Nephron progenitor cell (in vitro differentiated cells): ENCODE results near the gene CDC40.

Source experiments
- DNase-seq: peaks from one replicate; pipeline ENCODE4 v3.0.0; 2021
- H3K27ac Mint-ChIP-seq: 2 replicates; pipeline ENCODE4 v1.8.0; 2021; ENCODE audit warnings: mild to moderate bottlenecking, moderate library complexity, mixed read lengths
- H3K27me3 Mint-ChIP-seq: 2 replicates; pipeline ENCODE4 v1.8.0; 2021; ENCODE audit warnings: mild to moderate bottlenecking, low read depth, mixed read lengths; ENCODE audit not compliant: poor library complexity
- H3K36me3 Mint-ChIP-seq: 2 replicates; pipeline ENCODE4 v1.8.0; 2021; ENCODE audit warnings: low read depth, mixed read lengths
- H3K4me1 Mint-ChIP-seq: 2 replicates; pipeline ENCODE4 v1.8.0; 2021; ENCODE audit warnings: mixed read lengths
- H3K4me3 Mint-ChIP-seq: 2 replicates; pipeline ENCODE4 v1.8.0; 2021; ENCODE audit warnings: mild to moderate bottlenecking, moderate library complexity, mixed read lengths
- H3K9me3 Mint-ChIP-seq: 2 replicates; pipeline ENCODE4 v1.8.0; 2021; ENCODE audit warnings: mild to moderate bottlenecking, moderate library complexity, mixed read lengths
- TF ChIP-seq, protein P1 (sequence below): fragments of 200-600 bp; sonication (generic); IDR thresholded peaks from 2 replicates; pipeline ENCODE4 v1.5.0; 2021; ENCODE audit warnings: antibody characterized with exemption

Gene CDC40

DNA sequence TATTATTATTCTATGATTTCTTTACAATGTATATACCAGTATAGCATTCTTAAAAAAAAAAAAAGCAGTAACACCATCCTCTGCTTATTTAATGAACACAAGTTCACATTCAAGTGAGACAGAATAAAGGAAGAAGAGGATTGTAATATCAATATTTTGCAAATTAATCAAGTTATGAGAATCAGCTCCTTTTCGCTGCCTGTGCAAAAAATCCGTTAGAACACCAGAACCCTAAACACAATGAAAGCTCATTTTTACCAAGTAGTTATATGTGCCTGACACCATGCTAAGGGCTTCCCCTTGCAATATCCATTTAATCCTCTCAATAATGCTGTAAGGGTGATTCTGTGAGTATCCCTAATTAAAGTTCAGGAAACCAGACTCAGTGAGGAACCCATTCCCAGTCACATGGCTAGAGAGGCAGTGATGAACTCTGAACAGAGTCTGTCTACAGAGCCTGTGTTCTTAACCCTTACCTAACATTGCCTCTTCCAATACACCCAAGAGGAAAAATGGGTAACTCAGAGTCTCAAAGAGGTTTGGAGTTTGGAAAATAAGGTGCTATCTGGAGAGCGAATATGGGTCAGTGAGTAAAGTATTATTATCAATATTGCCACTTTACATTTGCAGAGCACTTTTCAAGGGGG is 66.8 kb downstream of the CDC40 start:
- Mint-ChIP-seq H3K27ac (no peak overlapping the region), H3K4me3 (no peak overlapping the region), H3K9me3 (no peaks in the 10 kb centered on the region), H3K36me3 (peaks cover 25% of the 10 kb centered on the region), H3K4me1 (peaks cover 7% of the 10 kb centered on the region), H3K27me3 (peaks cover 6% of the 10 kb centered on the region)
- TF ChIP-seq, protein P1, sequence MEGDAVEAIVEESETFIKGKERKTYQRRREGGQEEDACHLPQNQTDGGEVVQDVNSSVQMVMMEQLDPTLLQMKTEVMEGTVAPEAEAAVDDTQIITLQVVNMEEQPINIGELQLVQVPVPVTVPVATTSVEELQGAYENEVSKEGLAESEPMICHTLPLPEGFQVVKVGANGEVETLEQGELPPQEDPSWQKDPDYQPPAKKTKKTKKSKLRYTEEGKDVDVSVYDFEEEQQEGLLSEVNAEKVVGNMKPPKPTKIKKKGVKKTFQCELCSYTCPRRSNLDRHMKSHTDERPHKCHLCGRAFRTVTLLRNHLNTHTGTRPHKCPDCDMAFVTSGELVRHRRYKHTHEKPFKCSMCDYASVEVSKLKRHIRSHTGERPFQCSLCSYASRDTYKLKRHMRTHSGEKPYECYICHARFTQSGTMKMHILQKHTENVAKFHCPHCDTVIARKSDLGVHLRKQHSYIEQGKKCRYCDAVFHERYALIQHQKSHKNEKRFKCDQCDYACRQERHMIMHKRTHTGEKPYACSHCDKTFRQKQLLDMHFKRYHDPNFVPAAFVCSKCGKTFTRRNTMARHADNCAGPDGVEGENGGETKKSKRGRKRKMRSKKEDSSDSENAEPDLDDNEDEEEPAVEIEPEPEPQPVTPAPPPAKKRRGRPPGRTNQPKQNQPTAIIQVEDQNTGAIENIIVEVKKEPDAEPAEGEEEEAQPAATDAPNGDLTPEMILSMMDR, result no peak
- DNase-seq, result no peak

DNA sequence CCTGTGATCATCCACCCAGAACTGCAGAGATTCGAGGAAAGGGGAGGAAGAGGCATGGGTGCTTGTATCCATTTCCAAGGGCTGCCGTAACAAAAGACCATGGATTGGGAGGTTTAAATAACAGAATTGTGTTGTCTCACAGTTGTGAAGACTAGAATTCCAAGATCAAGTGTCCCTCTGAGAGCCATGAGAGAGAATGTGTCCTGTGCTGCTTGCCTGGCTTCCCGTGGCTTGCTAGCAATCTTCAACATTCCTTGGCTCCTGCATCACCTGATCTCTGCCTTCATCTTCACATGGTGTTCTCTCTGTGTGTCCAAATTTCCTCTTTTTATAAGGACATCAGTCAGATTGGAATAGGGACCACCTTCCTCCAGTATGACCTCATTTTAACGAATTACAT is 69.8 kb downstream of the CDC40 start:
- no peaks in the 10 kb centered on the region for H3K9me3 Mint-ChIP-seq
- H3K27me3 Mint-ChIP-seq, result peaks cover 9% of the 10 kb centered on the region
- peaks cover 2% of the 10 kb centered on the region for H3K36me3 Mint-ChIP-seq
- H3K4me1 Mint-ChIP-seq, result peaks cover 7% of the 10 kb centered on the region
- DNase-seq, result no peak
- no peak overlapping the region for H3K4me3 Mint-ChIP-seq
- TF ChIP-seq, protein P1, result no peak
- H3K27ac Mint-ChIP-seq, result no peak overlapping the region

DNA sequence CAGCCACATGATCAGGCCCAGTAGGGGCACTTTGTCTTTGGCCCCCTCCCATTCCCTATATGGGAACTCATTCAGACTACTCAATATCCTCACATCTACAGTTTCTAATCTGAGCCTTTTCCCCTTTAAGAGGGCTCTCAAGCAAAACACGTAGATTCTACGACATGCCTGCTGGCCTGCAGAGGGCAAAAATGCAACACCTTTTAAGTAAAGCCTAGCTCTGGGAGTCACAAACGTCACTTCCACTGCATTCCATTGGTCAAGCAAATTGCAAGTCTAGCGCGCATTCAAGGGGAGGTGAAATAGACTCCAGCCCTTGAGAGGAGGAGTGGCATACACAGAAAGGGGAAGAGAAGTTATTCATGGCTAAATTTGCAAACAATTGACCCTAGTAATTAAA is 70.6 kb downstream of the CDC40 start:
- no peak for DNase-seq
- Mint-ChIP-seq H3K9me3 (no peaks in the 10 kb centered on the region), H3K27me3 (peaks cover 10% of the 10 kb centered on the region), H3K4me3 (no peak overlapping the region), H3K27ac (no peak overlapping the region), H3K4me1 (peaks cover 7% of the 10 kb centered on the region), H3K36me3 (no peaks in the 10 kb centered on the region)
- TF ChIP-seq, protein P1, result no peak

DNA sequence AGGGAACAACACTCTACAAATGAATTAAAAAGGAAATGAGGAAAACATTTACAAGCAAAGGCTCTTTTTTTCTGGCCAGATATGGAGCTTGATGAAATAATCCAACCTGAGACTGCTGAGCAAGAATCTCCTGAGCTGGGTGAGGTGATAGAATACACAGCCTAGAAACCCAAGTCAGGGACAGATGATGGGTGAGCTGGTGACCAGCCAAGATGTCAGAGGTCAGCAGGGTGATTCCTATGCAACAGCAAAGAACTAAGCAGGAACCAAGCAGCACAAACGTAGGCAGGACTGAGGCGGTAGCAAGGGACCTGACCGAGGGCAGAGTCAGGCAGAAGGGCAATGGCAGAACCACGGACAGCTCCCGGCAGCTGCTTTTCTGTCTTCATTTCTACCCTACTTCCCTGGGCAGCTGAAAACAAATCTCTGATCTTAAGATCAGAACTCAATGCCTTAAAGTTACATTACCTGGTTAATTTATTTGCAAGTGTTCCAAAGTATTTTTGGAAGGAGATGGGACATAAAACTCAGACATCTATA is 75.1 kb downstream of the CDC40 start:
- DNase-seq, result peak; percentile 78
- Mint-ChIP-seq H3K4me3 (no peak overlapping the region), H3K27me3 (peaks cover 14% of the 10 kb centered on the region), H3K9me3 (peaks cover 20% of the 10 kb centered on the region), H3K4me1 (peaks cover 2% of the 10 kb centered on the region), H3K27ac (no peak overlapping the region), H3K36me3 (peaks cover 4% of the 10 kb centered on the region)
- TF ChIP-seq, protein P1, result no peak

DNA sequence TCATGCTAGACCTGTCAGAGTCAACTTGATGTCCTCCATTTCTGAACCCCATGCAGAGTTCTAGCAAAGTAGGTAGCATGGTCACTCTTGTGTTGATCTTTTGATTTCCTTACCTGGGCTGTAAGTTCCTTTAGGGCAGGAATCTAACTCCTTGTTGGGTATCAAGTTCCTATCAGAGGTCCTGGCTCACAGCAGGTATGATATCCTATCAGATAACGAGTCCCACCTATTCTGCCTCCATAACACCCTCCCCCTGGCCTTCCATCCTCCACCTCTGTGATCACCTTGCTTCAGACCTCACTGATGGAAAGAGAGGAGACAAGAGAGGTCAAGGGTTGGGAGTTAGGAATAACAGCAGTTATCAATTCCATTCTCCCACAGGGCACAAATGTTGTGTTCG is 76.1 kb downstream of the CDC40 start:
- Mint-ChIP-seq H3K4me3 (no peak overlapping the region), H3K27me3 (peaks cover 11% of the 10 kb centered on the region), H3K4me1 (no peaks in the 10 kb centered on the region), H3K9me3 (peaks cover 27% of the 10 kb centered on the region), H3K36me3 (peaks cover 7% of the 10 kb centered on the region), H3K27ac (no peak overlapping the region)
- TF ChIP-seq, protein P1, result no peak
- no peak for DNase-seq

DNA sequence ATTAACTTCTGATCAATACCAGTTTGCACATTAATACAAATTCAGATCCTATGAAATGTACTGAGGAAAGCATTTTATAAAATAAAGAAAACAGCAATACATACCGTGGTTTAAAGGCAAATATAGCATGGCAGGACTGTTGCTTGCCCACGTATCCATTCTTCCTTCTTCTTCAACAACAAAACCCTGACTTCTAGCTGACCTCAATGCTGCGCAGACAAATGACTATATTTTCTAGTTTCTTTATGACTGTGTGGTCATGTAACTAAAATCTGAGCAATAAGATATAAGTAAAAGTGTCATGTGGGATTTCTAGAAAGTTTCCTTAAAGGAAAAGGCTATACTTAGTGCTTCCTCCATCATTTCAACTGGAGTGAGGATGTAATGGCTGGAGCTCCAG is 85.0 kb downstream of the CDC40 start:
- H3K27ac Mint-ChIP-seq, result no peak overlapping the region
- TF ChIP-seq, protein P1, result no peak
- DNase-seq, result no peak
- H3K36me3 Mint-ChIP-seq, result peaks cover 7% of the 10 kb centered on the region
- peaks cover 3% of the 10 kb centered on the region for H3K27me3 Mint-ChIP-seq
- peaks cover 23% of the 10 kb centered on the region for H3K9me3 Mint-ChIP-seq
- peaks cover 8% of the 10 kb centered on the region for H3K4me1 Mint-ChIP-seq
- no peak overlapping the region for H3K4me3 Mint-ChIP-seq
